Liver (tissue), 9 donors: ENCODE measurements around the gene HASPIN. TPM values are rescaled to one million over a fixed set of nuclear protein-coding genes. Genes with fewer than 3 reads are reported as not detected.

Experiments used
- DNase-seq: peaks from one replicate; pipeline ENCODE4 v3.0.0-alpha.2; 2017; ENCODE audit warnings: low spot score
- H3K27ac ChIP-seq, 2 donors: one replicate each; pipeline ENCODE4 v1.7.0; 2013; ENCODE audit warnings: inconsistent platforms in 2 of 2, low read length in 2 of 2, control low read depth in 1 of 2, low read depth in 1 of 2, mild to moderate bottlenecking in 1 of 2
- H3K27me3 ChIP-seq, 4 donors: one replicate each; pipeline versions ENCODE4 v1.6.1 to v1.7.0; 2013; ENCODE audit warnings: low read length in 3 of 4, inconsistent platforms in 1 of 4, mild to moderate bottlenecking in 1 of 4, moderate library complexity in 1 of 4; ENCODE audit not compliant: control insufficient read depth in 4 of 4, insufficient read depth in 4 of 4
- H3K36me3 ChIP-seq, 4 donors: one replicate each; pipeline versions ENCODE4 v1.6.1 to v1.7.0; 2013; ENCODE audit warnings: low read length in 3 of 4, mild to moderate bottlenecking in 3 of 4, low read depth in 1 of 4, moderate library complexity in 1 of 4; ENCODE audit not compliant: control insufficient read depth in 4 of 4, insufficient read depth in 3 of 4
- H3K4me1 ChIP-seq, 4 donors: one replicate each; pipeline versions ENCODE4 v1.6.1 to v1.7.0; 2013; ENCODE audit warnings: low read length in 3 of 4, mild to moderate bottlenecking in 3 of 4, moderate library complexity in 1 of 4; ENCODE audit not compliant: control insufficient read depth in 4 of 4, insufficient read depth in 4 of 4
- H3K4me3 ChIP-seq, 3 donors: one replicate each; pipeline versions ENCODE4 v1.6.1 to v1.7.0; 2013; ENCODE audit warnings: low read length in 3 of 3, control low read depth in 1 of 3, low read depth in 1 of 3, mild to moderate bottlenecking in 1 of 3
- H3K9ac ChIP-seq, 2 donors: one replicate each; pipeline ENCODE4 v1.7.0; 2013; ENCODE audit warnings: low read length in 2 of 2, mild to moderate bottlenecking in 2 of 2, moderate library complexity in 2 of 2, control low read depth in 1 of 2, low read depth in 1 of 2
- H3K9me3 ChIP-seq, 4 donors: one replicate each; pipeline versions ENCODE4 v1.6.1 to v1.7.0; 2013; ENCODE audit warnings: low read length in 3 of 4; ENCODE audit not compliant: control insufficient read depth in 4 of 4
- CTCF ChIP-seq: fragments of 150-350 bp; IDR thresholded peaks from 2 replicates; pipeline ENCODE4 v1.5.1; 2017; ENCODE audit warnings: improper control_type of control experiment, low read depth, low read length; ENCODE audit not compliant: missing input control
- EGR1 ChIP-seq, 2 donors: IDR thresholded peaks; 2 replicates each; pipeline ENCODE4 v1.6.1; 2016 to 2018; ENCODE audit warnings: antibody characterized with exemption in 2 of 2, low read depth in 2 of 2
- FOXA1 ChIP-seq: IDR thresholded peaks from 2 replicates; pipeline ENCODE4 v1.6.1; 2016; ENCODE audit warnings: antibody characterized with exemption
- FOXA2 ChIP-seq: IDR thresholded peaks from 2 replicates; pipeline ENCODE4 v1.6.1; 2016; ENCODE audit warnings: antibody characterized with exemption
- GABPA ChIP-seq, 2 donors: IDR thresholded peaks in 1 of 2; conservative IDR thresholded peaks in 1 of 2; 2 replicates each; pipeline ENCODE4 v1.6.1; 2016; ENCODE audit warnings: antibody characterized with exemption in 2 of 2, mild to moderate bottlenecking in 1 of 2, moderate library complexity in 1 of 2
- HNF4A ChIP-seq, 2 donors: conservative IDR thresholded peaks; 2 replicates each; pipeline ENCODE4 v1.6.1; 2016; ENCODE audit warnings: antibody characterized with exemption in 2 of 2, mild to moderate bottlenecking in 2 of 2
- HNF4G ChIP-seq: IDR thresholded peaks from 2 replicates; pipeline ENCODE4 v1.6.1; 2016; ENCODE audit warnings: antibody characterized with exemption
- JUND ChIP-seq, 2 donors: IDR thresholded peaks; 2 replicates each; pipeline ENCODE4 v1.6.1; 2016; ENCODE audit warnings: antibody characterized with exemption in 2 of 2
- MAX ChIP-seq: IDR thresholded peaks from 2 replicates; pipeline ENCODE4 v1.6.1; 2016; ENCODE audit warnings: antibody characterized with exemption
- NR2F2 ChIP-seq: IDR thresholded peaks from 2 replicates; pipeline ENCODE4 v1.6.1; 2016; ENCODE audit warnings: antibody characterized with exemption
- RAD21 ChIP-seq, 2 donors: IDR thresholded peaks; 2 replicates each; pipeline ENCODE4 v1.6.1; 2016; ENCODE audit warnings: antibody characterized with exemption in 2 of 2, mild to moderate bottlenecking in 2 of 2
- REST ChIP-seq: IDR thresholded peaks from 2 replicates; pipeline ENCODE4 v1.6.1; 2016; ENCODE audit warnings: antibody characterized with exemption, mild to moderate bottlenecking
- RXRA ChIP-seq, 2 donors: IDR thresholded peaks; 2 replicates each; pipeline ENCODE4 v1.6.1; 2017 to 2018; ENCODE audit warnings: antibody characterized with exemption in 2 of 2, mild to moderate bottlenecking in 1 of 2
- SP1 ChIP-seq: IDR thresholded peaks from 2 replicates; pipeline ENCODE4 v1.6.1; 2018; ENCODE audit warnings: antibody characterized with exemption, mild to moderate bottlenecking
- TAF1 ChIP-seq: conservative IDR thresholded peaks from 2 replicates; pipeline ENCODE4 v1.6.1; 2016; ENCODE audit warnings: antibody characterized with exemption, mild to moderate bottlenecking
- YY1 ChIP-seq: IDR thresholded peaks from 2 replicates; pipeline ENCODE4 v1.6.1; 2016; ENCODE audit warnings: antibody characterized with exemption, mild to moderate bottlenecking
- ZBTB33 ChIP-seq: IDR thresholded peaks from 2 replicates; pipeline ENCODE4 v1.6.1; 2016; ENCODE audit warnings: antibody characterized with exemption
- WGBS: extraction: QIAGEN DNeasy Blood & Tissue Kit; methylation state at CpG from one replicate; pipeline ENCODE4 v1.1.7; 2013; 5-methylcytosine and 5-hydroxymethylcytosine counted together
- polyA plus RNA-seq, 2 donors: library from polyadenylated mRNA; stranded (reverse) in 1 of 2; unstranded in 1 of 2; fragments of 200-250 nt in 1 of 2; fragments of >200 nt in 1 of 2; fragmentation: Nextera tagmentation in 1 of 2; extraction: Ambion mirVana in 1 of 2; gene quantifications; one replicate each; pipeline versions ENCODE4 v1.2.1 to v1.2.3, GENCODE V29; 2013 to 2015
- total RNA-seq, 2 donors: library from RNA; depleted of rRNA; stranded (reverse); fragments of >200 nt; gene quantifications; one replicate each; pipeline ENCODE4 v1.2.3, GENCODE V29; 2014
- TF ChIP-seq, protein P1 (sequence below): IDR thresholded peaks from 2 replicates; pipeline ENCODE4 v1.6.1; 2016; ENCODE audit warnings: antibody characterized with exemption
- donor health status: healthy.
- donor health status: healthy.
- donor health status: healthy.
- donor health status: healthy.
- donor health status: healthy.

The HASPIN gene
- total and polyA plus RNA-seq, 4 donors, result 0.08 to 5.8 (median 0.28) TPM; not detected in 1

GRCh38 chr17:3772764-3773163 is 49.1 kb downstream of the HASPIN start:
- no peak overlapping the region for H3K9ac ChIP-seq
- no peaks in the 10 kb centered on the region for H3K36me3 ChIP-seq
- 80% methylated on average over 12 of the region's 12 CpGs for WGBS
- H3K27me3 ChIP-seq, result no peaks in the 10 kb centered on the region
- no peak for DNase-seq
- no peak overlapping the region for H3K4me3 ChIP-seq
- no peaks in the 10 kb centered on the region for H3K9me3 ChIP-seq
- H3K4me1 ChIP-seq, result no peaks in the 10 kb centered on the region
- TF ChIP-seq NR2F2, result no peak
- no peak for TF ChIP-seq FOXA2
- TF ChIP-seq HNF4A (conservative IDR thresholded peaks at IDR 0.05), result no peak
- no peak for TF ChIP-seq GABPA (IDR thresholded peaks at IDR 0.05 in 1 of 2, conservative IDR thresholded peaks at IDR 0.05 in 1 of 2)
- no peak for TF ChIP-seq ZBTB33
- TF ChIP-seq RAD21 (IDR thresholded peaks at IDR 0.05), result no peak
- TF ChIP-seq JUND (IDR thresholded peaks at IDR 0.05), result no peak
- no peak for TF ChIP-seq EGR1 (IDR thresholded peaks at IDR 0.05; ENCODE audit: low read depth in 2 of 2)
- TF ChIP-seq MAX, result no peak
- no peak for TF ChIP-seq TAF1
- no peak for TF ChIP-seq YY1
- no peak for TF ChIP-seq CTCF
- TF ChIP-seq FOXA1, result no peak
- no peak for TF ChIP-seq HNF4G
- TF ChIP-seq SP1, result no peak
- no peak for TF ChIP-seq RXRA (IDR thresholded peaks at IDR 0.05)
- TF ChIP-seq REST, result no peak
- TF ChIP-seq, protein P1, sequence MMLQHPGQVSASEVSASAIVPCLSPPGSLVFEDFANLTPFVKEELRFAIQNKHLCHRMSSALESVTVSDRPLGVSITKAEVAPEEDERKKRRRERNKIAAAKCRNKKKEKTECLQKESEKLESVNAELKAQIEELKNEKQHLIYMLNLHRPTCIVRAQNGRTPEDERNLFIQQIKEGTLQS, result no peak
- no peak overlapping the region for H3K27ac ChIP-seq
